HG02884 (cell line): ENCODE data around the gene DBX2.
"Not testable (repeated sequence)": the region's sequence is repeated elsewhere in the genome, so short reads cannot be mapped to it uniquely, and the experiment has no call there.

ENCODE experiments used
- ATAC-seq: cut with Tn5 transposase; IDR thresholded peaks from one replicate; pipeline ENCODE4 v1.9.1; 2021; ENCODE audit warnings: mild to moderate bottlenecking, moderate library complexity; ENCODE audit not compliant: unreplicated experiment

Gene DBX2

DNA sequence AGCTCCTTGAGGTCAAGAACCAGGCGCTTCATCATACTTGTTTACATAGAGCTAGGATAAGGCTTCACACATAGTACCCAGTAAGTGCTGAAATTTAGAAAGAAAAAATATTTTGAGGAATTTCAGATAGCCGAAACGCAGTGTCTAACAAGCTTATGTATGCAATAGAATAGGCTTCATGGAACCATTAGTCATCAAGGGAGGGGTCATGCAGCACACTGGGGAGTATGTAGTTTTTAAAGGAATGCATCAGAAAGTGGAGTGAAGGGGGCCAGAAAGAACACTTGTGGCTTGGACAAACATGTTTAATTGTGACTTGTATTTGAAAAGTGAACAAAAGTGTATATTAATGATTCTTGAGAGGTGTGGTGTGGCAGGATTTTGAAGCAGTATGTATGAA, 38.1 kb downstream of the DBX2 start:
- ATAC-seq, result no peak

DNA sequence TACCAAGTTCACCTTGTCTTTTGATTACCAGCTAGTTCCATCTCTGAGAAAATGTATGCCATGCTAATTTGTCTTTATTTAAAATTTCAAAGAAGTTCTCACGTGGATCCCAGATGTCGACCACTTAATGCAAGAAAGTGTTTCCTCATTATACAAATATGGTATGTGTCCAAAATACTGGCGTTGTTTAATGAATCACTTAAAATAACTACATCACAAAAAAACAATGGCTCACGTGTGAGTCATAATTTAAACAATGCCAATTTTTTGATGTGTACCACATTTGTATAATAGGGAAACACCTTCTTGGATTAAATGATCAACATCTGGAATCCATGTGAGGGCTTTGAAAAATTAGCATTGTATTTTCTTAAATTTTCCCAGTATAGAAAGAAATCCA, 40.8 kb downstream of the DBX2 start:
- no peak for ATAC-seq

- ATAC-seq, result no peak
These were observed 42.7 kb downstream of the DBX2 start for GRCh38 chr12:45008211-45008610.

- no peak for ATAC-seq
These were observed 51.5 kb downstream of the DBX2 start for GRCh38 chr12:44999355-44999754.

DNA sequence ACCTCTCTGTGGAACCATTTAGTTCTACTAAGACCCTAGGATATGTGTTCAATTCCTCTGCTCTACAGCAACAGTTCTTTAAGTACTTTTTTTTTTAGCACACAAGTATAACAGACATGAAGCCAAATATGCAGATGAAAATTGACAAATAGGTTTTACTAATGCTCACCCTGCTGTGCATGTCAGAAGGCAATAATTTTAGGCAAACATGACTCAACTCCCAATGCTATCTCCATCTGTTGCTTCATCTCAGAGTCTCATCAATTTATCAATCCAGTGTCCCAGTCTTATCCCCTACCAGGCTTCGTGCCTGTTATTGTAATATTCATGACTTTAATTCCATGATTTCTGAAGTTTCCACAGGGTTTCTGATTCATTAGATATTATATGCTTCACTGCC, 57.7 kb downstream of the DBX2 start:
- no peak for ATAC-seq

- ATAC-seq, result not testable (repeated sequence)
These were observed 66.0 kb downstream of the DBX2 start for GRCh38 chr12:44984863-44985262.

DNA sequence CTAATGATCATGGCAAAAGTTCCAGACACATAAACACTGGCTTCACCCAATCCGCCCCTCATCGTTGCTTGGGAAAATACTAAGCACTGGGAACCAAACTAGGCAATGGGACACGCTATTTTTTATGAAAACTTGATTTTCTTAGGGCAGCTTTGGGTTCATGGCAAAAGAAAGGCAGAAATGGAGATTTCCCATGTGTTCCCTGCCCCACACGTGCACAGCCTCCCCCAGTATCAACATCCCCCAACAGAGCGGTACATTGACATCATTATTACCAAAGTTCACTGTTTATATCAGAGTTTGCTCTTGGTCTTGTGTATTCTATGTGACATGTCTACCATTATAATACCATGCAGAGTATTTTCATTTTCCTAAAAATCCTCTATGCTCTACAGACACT, 71.0 kb downstream of the DBX2 start:
- no peak for ATAC-seq

DNA sequence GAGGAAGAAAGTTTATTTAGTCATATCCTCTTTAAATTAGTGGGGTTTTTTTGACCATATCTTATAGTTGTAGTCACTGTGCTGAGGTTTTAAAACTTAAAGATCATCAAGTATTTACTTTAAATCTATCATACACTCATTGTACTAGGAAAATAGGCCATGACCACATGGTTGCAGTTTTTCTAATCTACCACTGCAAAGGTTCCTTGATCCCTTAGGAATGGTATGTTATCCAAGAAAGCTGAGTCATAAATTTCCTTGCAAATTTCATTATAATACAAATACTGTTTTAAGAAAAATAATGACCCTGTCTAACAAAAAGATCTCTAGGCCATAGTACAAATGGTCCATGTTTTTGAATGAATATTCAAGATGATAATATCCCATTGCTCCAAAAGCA, 74.7 kb downstream of the DBX2 start:
- ATAC-seq, result no peak

DNA sequence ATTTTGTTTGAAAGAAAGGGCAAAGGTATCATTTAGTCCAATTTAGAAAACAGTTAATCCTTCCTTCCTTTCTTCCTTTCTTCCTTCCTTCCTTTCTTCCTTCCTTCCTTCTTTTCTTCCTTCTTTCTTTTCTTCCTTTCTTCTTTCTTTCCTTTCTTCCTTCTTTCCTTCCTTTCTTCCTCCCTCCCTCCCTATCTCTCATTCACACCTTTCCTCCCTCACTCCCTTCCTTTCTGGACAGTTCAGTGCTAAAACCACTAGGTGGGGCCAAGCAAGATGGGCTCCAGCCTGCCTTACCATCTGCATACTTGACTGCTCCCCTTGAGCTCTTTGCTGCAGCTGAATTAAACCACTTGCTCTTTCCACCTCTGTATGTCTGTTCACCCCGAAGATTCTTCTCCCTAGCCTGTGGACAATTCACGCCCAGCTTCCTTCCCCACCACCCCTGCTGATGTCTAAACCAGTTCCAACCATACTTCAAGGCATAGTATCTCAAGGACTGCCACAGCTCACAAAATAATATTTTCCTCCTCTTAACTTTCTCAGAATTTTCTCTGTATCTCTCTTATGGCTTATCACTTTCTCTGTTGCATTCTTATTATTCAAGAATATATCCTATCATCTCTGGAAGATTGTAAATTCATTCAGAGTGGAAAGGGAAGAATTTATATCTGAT, 78.0 kb downstream of the DBX2 start:
- ATAC-seq, result no peak

DNA sequence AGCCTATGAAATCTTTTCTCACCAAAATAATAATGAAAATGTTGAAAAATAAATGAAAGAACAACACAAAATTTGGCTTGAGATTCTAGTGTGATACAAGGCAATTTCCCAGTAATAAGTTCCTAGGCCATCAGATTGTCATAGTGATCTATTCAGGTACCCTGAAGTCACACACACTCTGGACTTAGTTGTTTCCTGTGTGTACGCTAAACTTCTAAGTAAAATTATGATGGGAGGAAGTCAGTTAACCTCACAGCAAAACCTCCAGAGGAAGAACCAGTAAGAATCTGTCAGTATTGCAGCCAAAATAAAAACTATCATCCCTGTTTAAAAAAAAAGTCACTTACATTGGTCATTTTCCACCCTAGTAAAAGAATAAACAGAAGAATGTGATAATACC, 81.9 kb downstream of the DBX2 start:
- ATAC-seq, result no peak
